Endometrium (tissue), 2 donors: Measurements from ENCODE around the gene IQCH.

Experiments
- FAIRE-seq: peaks from 2 replicates; lab custom pipeline; 2012; peaks lifted over from hg19 to GRCh38; lab: Jason Lieb, UNC
- donor health status: control.
- donor health status: control.

IQCH gene

DNA sequence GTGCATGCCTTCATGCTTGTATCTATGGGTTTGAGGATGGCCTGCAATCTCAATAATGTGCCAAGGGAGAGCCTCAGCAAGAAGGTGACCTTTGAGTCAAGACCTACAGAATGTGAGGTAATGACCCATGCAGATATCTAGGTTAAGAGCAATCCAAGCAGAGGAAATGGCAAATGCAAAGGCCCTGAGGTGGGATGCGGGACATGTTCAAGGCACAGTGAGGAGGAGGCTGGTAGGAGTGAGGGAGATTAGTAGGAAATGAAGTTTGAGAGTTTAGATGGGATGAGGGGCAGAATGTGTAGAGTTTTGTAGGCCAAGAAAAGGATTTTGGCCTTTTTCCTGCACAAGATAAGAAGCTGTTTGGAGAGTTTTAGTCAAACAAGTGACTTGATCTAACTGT, 283.2 kb downstream of the IQCH start:
- no peak for FAIRE-seq

DNA sequence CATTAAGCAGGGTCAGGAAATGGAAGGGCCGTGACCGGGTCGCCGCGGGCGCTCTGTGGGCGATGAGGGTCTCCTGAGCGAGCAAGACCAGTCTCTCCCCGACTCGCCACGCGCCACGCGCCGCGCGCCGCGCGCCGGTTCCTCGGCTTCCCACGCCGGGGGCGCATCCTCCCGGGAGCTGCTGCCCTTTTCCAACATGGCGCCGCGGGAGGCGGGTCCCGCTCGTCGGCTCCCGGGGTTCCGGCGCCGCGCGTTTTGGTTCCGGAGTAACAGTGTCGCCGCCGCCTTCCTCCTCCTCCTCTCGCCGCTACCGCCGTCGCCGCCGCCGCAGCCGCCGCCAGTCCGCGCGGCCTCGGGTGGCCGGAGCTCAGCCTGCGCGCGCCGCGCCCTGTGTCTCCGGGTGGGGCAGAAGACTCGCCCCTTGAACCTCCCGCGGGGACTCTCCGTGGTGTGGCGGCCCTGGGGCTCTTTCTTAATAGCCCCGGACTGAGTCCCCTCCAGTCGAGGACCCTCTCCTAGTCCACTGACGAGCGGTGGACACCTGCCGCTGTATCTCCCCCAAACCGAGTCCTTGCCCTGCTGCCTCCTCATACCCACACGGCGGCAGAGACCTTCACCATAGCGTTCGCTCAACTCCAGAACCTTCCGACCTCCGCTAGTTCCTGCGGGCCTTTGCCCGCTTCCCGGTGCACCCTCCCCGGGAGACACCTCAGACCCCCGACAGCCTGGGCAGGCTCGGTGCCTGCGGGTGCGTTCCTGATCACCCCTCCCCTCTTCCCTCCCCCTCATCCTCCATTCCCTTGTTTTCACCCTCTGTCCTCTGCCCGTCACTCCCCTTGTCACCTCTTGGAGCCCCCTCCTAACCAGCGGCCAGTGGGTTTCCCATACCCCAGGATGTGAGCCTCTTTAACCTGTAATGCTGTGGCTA, 288.1 kb downstream of the IQCH start, which contains the start of gene MAP2K5:
Gene MAP2K5, plus strand, starts transcription at position 284 of the 928 bp plus-strand sequence. Its CDS starts 633 bp downstream, at position 917.
- no peak for FAIRE-seq

DNA sequence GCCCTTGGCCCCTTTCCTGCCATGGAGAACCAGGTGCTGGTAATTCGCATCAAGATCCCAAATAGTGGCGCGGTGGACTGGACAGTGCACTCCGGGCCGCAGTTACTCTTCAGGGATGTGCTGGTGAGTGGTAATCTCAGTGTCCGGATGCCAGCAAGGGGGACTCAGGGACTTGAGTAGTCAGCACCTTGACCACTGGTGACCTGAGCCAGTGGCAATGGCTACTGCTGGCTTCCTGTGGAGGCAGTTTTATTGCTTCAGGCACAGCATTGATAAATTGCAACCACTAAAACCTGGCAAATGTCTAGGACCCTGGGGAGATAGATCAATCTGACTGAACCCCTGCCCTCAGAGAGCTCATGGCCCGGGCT, 288.7 kb downstream of the IQCH start:
- FAIRE-seq: no peak

DNA sequence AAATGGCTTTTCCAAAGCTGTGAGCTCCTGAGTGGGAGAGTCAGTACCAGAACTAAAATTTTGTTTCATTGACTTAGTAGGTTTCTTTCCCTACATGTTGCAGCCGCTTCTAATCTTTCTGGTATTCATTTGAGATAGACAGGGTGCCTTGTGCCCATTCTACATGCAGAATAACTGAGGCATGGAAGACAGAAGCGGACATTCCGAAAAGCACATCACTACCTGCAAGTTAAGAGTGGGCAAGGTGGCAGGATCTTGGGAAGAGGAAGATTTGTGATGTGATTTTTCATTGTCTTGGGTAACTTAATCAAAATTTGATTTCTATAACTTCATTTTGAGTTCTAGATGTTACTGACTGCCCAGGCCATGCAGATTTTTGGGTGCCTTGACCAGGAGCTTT, 289.9 kb downstream of the IQCH start:
- FAIRE-seq: no peak

DNA sequence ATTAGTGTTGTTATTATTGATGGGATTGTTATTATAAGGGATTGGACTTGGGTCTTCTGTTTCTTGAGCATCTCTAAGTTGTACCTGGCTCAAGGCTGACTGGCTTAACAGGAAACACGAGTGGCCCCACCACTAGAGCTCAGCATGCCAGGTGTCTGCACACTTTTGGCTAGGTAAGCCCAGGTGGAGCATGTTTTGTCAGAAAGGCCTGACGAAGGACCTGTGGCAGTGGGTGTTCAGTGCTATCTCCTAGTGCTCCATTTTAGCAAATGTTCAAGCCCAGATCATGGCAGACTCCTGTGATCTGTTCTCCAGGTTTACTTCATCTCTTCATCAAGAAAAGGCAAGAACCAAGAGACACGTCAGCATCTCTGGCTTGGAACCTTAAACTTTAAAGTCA, 291.3 kb downstream of the IQCH start:
- FAIRE-seq: no peak

DNA sequence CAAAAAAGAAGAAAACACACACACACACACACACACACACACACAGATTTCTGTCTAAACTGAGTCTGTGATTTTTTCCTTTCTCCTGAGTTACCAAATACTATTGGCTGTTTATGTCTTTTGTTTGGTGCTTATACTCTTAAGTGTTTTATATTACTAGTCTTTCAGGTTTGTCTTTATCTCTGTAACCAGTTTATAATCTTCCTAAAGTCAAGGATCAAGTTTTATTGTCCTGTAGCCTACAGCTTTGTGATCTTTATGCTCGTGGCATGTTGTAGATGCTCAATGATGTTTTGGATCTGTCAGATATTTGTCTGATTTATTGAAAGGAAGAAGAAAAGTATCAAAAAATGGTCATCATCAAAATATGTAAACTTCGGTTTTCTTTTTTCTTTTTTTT, 292.5 kb downstream of the IQCH start:
- FAIRE-seq: no peak

DNA sequence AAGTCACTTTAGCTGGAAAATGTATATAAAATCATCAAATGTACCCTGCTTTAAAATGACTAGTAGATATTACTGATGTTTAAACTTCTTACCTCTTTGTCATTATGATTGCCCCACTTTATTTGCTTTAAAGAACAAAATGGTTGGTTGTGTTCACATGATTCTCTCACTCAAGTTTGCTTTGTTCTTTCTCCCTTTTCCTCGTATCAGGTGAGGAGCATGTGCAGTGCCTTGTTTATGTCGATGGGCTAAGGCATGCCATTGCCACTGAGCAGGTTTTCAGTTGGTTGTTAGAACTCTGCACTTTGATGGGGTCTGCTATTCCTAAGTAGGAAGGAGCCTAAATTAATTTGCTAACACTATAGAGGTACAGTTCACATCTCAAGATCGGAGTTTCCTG, 293.2 kb downstream of the IQCH start:
- no peak for FAIRE-seq

DNA sequence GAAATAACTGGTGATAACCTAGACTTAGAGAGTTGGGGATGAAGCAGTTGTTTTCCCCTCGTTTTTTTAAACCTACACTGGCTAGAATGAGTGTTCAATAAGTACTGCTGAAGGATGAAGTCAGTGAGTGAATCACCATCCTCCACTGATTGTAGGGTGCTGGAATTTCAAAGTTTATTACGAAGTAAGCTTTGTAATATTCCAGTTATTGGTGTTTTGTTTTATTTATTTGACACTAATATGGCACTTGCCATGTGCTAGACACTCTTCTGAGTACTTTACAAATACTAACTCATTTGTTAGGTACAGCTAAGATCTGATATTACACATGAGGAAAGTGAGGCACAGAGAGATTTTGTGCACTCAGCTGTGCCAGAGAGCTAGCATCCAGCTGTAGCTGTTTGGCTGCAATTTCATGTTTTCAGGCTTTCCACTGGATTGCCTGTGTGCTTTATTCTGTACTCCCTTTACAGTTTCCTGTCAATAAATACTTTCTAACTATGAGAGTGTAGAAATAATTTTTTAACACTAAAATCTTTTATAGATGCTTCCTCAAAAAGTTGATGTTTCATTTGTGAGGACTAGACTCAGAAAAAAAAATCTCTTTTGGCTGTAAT, 293.8 kb downstream of the IQCH start:
- no peak for FAIRE-seq

DNA sequence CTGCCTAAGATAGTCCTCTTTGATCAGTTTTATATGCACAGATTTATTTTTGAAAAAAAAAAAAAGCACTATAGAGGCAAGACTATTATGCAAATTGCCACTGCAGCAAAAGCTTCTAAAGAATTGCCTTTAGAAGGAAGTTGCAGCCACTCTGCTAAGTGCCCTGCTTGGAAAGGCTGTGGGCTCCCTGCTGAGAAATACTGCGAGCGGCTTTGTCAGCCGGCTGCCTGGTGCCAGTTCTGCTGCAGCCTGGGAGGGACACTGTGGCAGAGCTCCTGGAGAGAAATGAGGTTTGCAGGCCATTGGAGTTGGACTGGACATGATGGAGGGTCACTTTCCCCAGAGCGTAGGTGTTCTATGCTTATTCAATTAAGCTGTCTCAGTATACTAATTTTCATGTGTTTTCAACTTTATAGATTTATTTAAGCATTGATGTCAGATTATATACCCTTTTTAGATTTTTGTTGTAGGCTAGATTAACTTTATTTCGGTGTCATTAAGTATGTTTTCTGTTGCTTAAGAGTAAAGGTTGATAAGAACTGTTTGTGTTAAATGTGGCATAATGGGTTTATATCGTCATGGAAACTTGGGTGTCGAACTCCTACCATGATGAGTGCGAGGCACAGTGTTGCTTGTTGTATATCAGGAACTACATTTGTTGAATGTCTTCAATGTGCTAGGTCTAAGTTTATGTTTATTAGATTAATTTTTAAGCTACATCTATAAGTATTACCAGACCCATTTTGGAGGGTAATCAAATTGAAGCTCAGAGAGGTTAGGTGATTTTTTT, 294.5 kb downstream of the IQCH start:
- no peak for FAIRE-seq

DNA sequence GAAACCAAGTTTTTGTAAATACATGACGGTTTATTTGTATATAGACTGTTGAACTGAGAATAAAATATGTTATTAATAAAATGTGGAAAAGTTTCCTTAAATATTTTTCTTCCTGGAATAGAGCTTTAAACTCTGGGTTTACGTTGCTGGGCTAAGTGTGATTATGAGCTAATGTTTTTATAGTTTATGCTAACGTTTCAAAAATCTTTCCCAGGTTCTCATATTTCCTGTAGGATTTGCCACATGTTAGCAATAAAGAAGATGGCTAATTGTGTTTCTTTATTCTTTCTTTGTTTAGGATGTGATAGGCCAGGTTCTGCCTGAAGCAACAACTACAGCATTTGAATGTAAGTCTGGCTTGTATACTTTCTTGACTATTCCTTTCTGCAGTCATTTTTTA, 295.1 kb downstream of the IQCH start:
- FAIRE-seq: no peak

DNA sequence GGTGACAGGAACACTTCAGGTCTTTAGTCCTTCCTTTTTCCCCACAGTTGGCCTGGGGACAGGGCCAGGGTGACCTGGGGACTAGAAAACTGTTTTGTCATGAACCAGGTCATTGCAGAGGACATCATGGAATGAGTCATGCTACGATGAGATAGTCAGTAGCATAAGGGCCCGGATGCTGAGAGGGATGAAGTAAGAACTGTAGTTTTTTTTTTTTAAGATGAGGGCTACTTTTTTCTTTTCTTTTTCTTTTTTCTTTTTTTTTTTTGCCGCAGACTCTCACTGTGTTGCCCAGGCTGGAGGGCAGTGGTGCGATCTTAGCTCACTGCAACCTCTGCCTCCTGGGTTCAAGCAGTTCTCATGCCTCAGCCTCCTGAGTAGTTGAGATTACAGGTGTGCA, 295.9 kb downstream of the IQCH start:
- no peak for FAIRE-seq

DNA sequence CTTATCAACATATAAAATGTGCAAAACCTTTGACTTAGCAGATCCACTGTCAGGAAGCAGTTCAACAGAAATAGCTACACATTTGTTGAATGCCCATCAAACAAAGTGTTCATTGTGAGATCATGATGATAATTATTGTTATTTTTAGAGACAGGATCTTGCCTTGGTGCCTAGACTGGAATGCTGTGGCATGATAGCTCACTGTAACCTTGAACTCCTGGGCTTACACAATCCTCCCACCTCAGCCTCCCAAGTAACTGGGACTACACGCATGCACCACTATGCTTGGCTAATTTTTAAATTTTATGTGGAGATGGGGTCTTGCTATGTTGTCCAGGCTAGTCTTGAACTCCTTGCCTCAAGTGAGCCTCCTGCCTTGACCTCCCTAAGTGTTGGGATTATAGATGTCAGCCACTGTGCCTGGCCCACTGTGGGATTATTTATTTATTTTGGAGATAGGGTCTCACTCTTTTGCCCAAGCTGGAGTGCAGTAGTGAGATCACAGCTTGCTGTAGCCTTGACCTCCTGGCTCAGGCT, 296.7 kb downstream of the IQCH start:
- no peak for FAIRE-seq
